OCI-M2 (cell line): ENCODE data around the gene IPPK.

ENCODE experiments used
- DNase-seq: peaks from one replicate; lab custom pipeline; 2025; ENCODE audit not compliant: unreplicated experiment; lab: John Stamatoyannopoulos, UW

The IPPK gene

GRCh38 chr9:92657296-92658094, 12.4 kb downstream of the IPPK start:
- DNase-seq = no peak

- no peak for DNase-seq
Measured at GRCh38 chr9:92656537-92656925, 13.4 kb downstream of the IPPK start.

- no peak for DNase-seq
Measured at GRCh38 chr9:92655896-92656536, 13.9 kb downstream of the IPPK start.

GRCh38 chr9:92655366-92655765, 14.6 kb downstream of the IPPK start:
- DNase-seq = no peak

GRCh38 chr9:92654481-92655301, 15.2 kb downstream of the IPPK start:
- no peak for DNase-seq

- DNase-seq = no peak
Measured at GRCh38 chr9:92652461-92652860, 17.5 kb downstream of the IPPK start.

- no peak for DNase-seq
Measured at GRCh38 chr9:92650839-92651621, 18.9 kb downstream of the IPPK start.

- no peak for DNase-seq
Measured at GRCh38 chr9:92650296-92650695, 19.6 kb downstream of the IPPK start.

- DNase-seq = no peak
Measured at GRCh38 chr9:92649007-92649406, 20.9 kb downstream of the IPPK start.

- DNase-seq = no peak
Measured at GRCh38 chr9:92648474-92648971, 21.4 kb downstream of the IPPK start.

- DNase-seq = no peak
Measured at GRCh38 chr9:92647671-92648473, 22.1 kb downstream of the IPPK start.

GRCh38 chr9:92645041-92645440, 24.9 kb downstream of the IPPK start:
- DNase-seq = no peak

GRCh38 chr9:92644278-92644677, 25.7 kb downstream of the IPPK start:
- DNase-seq = no peak

GRCh38 chr9:92642564-92642963, 27.4 kb downstream of the IPPK start:
- no peak for DNase-seq

- no peak for DNase-seq
Measured at GRCh38 chr9:92642041-92642451, 27.9 kb downstream of the IPPK start.

- DNase-seq = no peak
Measured at GRCh38 chr9:92641092-92641809, 28.7 kb downstream of the IPPK start.

- no peak for DNase-seq
Measured at GRCh38 chr9:92640398-92641091, 29.4 kb downstream of the IPPK start.

- DNase-seq = no peak
Measured at GRCh38 chr9:92639791-92640271, 30.1 kb downstream of the IPPK start.

GRCh38 chr9:92639124-92639523, 30.8 kb downstream of the IPPK start:
- no peak for DNase-seq
